C4-2B (cell line): Measurements from ENCODE around the gene CCL3.

Experiments used
- H3K27ac ChIP-seq: fragments of 450-650 bp; 2 replicates; pipeline ENCODE4 v1.5.1; 2017
- ZFX ChIP-seq: fragments of 450-650 bp; IDR thresholded peaks from 2 replicates; pipeline ENCODE4 v1.6.1; 2017
- TF ChIP-seq, protein P1 (sequence below): fragments of 450-650 bp; conservative IDR thresholded peaks from 2 replicates; pipeline ENCODE4 v1.5.1; 2017; ENCODE audit warnings: mild to moderate bottlenecking

CCL3 gene

DNA sequence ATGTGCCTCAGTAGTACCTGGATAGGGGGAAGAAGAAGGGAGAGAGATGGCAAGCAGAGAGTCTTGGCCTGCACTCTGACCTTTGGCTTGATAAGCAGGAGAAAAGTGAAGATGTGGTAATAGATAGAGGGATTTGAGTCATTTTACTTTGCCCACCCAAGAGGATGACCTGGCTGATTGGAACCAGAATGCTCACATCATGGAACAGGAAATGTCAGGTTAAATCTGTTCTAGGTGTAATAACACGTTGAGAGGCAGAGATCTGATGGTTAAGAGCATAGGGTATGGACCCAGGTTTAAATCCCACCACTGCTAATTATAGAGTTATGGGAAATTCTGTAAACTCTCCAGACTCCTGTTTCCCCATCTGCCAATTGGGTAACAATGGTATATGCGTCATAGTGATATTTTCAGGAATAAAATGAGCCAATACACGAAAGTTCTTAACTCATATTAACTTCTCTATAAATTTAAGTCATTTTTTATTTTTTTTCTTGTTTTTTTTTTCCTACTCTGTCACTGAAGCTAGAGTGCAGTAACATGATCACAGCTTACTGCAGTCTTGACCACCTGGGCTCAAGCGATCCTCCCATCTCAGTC is 33.9 kb downstream of the CCL3 start:
- no peak overlapping the region for H3K27ac ChIP-seq
- no peak for TF ChIP-seq ZFX
- TF ChIP-seq, protein P1, sequence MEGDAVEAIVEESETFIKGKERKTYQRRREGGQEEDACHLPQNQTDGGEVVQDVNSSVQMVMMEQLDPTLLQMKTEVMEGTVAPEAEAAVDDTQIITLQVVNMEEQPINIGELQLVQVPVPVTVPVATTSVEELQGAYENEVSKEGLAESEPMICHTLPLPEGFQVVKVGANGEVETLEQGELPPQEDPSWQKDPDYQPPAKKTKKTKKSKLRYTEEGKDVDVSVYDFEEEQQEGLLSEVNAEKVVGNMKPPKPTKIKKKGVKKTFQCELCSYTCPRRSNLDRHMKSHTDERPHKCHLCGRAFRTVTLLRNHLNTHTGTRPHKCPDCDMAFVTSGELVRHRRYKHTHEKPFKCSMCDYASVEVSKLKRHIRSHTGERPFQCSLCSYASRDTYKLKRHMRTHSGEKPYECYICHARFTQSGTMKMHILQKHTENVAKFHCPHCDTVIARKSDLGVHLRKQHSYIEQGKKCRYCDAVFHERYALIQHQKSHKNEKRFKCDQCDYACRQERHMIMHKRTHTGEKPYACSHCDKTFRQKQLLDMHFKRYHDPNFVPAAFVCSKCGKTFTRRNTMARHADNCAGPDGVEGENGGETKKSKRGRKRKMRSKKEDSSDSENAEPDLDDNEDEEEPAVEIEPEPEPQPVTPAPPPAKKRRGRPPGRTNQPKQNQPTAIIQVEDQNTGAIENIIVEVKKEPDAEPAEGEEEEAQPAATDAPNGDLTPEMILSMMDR: no peak

DNA sequence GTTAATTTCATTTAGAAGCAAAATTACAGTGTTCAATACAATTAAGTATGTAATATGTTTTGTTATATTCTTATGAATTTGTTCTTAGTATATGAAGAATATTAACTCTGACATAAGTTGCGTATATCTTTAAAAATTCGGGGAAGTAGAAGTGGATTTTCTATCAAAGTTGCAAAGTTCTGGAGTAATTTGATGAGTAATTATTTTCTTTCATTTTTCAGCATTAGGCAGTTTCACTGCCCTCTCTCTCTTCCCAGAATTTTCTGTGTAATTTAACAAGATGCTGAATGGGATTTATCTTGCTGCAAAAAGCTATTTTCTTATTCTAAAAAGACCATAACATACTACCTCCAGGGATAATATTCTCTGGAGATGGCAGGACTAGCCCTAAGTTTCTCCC is 34.8 kb downstream of the CCL3 start:
- H3K27ac ChIP-seq: no peak overlapping the region
- TF ChIP-seq, protein P1: no peak
- no peak for TF ChIP-seq ZFX

DNA sequence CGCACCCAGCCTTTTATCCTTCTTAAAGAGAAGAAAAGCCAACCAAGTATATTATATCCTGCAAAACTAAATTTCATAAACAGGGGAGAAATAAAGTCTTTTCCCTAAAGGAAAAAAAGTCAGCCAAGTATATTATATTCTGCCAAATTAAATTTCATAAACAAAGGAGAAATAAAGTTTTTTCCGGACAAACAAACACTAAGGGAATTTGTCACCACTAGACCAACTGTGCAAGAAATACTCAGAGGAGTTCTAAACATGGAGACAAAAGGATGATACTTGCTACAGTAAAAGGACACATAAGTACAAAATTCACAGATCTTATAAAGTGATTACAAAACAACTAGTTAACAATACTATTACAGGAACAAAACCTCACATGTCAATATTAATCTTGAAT is 40.3 kb downstream of the CCL3 start:
- no peak overlapping the region for H3K27ac ChIP-seq
- TF ChIP-seq, protein P1: no peak
- TF ChIP-seq ZFX: no peak

DNA sequence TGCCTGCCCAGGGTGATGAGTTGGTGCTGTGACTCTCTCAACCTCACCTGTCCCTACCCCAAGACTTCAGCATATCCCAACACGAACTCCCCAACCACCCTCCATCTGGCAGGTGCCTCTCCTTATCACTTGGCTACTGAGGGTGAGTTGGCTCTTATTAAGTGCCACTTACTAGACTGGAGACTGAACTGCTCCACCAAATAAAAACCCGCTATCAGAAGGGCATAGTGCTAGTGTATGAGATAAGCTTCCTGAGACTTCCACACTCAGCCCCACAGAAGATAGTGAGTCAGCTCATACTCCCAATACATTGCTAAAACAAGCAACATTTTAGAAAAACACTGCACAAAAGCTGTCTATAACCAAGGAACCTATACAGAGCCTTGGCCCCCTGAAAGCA is 41.9 kb downstream of the CCL3 start:
- TF ChIP-seq, protein P1: no peak
- TF ChIP-seq ZFX: no peak
- no peak overlapping the region for H3K27ac ChIP-seq
